Aorta (tissue), 5 donors: ENCODE measurements around the gene FARP2. TPM values are rescaled to one million over a fixed set of nuclear protein-coding genes. Genes with fewer than 3 reads are reported as not detected.
"Not testable (repeated sequence)": the region's sequence is repeated elsewhere in the genome, so short reads cannot be mapped to it uniquely, and the experiment has no call there.

Experiments used
- ATAC-seq: fragments of 200-7000 bp; cut with Tn5 transposase; one replicate; pipeline ENCODE4 v1.9.1; 2022; ENCODE audit warnings: moderate library complexity; ENCODE audit not compliant: low FRiP score
- DNase-seq, 2 donors: peaks; one replicate each; pipeline ENCODE4 v3.0.0-alpha.2; 2020
- H3K27ac ChIP-seq, 2 donors: one replicate each; pipeline ENCODE4 v1.5.1; 2013; ENCODE audit warnings: low read length in 2 of 2, mild to moderate bottlenecking in 2 of 2, moderate library complexity in 2 of 2, control low read depth in 1 of 2, inconsistent platforms in 1 of 2, low read depth in 1 of 2
- H3K27me3 ChIP-seq, 2 donors: one replicate each; pipeline ENCODE4 v1.6.1; 2013; ENCODE audit warnings: control low read depth in 1 of 2, low read length in 1 of 2, mild to moderate bottlenecking in 1 of 2, moderate library complexity in 1 of 2; ENCODE audit not compliant: insufficient read depth in 2 of 2, control insufficient read depth in 1 of 2
- H3K36me3 ChIP-seq, 2 donors: one replicate each; pipeline ENCODE4 v1.6.1; 2013; ENCODE audit warnings: control low read depth in 1 of 2, low read length in 1 of 2, mild to moderate bottlenecking in 1 of 2; ENCODE audit not compliant: insufficient read depth in 2 of 2, control insufficient read depth in 1 of 2
- H3K4me1 ChIP-seq, 2 donors: one replicate each; pipeline ENCODE4 v1.6.1; 2013; ENCODE audit warnings: low read length in 2 of 2, control low read depth in 1 of 2, mild to moderate bottlenecking in 1 of 2, moderate library complexity in 1 of 2; ENCODE audit not compliant: insufficient read depth in 2 of 2, control insufficient read depth in 1 of 2
- H3K4me3 ChIP-seq, 2 donors: one replicate each; pipeline ENCODE4 v1.5.1; 2013; ENCODE audit warnings: low read length in 2 of 2, control low read depth in 1 of 2, mild to moderate bottlenecking in 1 of 2
- H3K9me3 ChIP-seq: one replicate; pipeline ENCODE4 v1.6.1; 2013; ENCODE audit warnings: mild to moderate bottlenecking, low read length; ENCODE audit not compliant: control insufficient read depth
- WGBS, 2 donors: extraction: QIAGEN DNeasy Blood & Tissue Kit; methylation state at CpG; one replicate each; pipeline ENCODE4 v1.1.7; 2013; 5-methylcytosine and 5-hydroxymethylcytosine counted together
- intact Hi-C, 2 donors: fragments of 100-400 bp; cut with DNase I; formaldehyde crosslinking; loops; one replicate each; pipeline versions ENCODE4 v1.14.2 to v1.15.0; 2022
- polyA plus RNA-seq, 2 donors: library from polyadenylated mRNA; stranded (reverse); fragments of 200-250 nt; gene quantifications; one replicate each; pipeline ENCODE4 v1.2.3, GENCODE V29; 2013
- total RNA-seq, 2 donors: library from RNA; stranded (reverse); fragmentation: NEBNext Ultra II Directional; extraction: Animal tissue kit (Norgen Biotek cat#: 25700); gene quantifications; one replicate each; pipeline ENCODE4 v1.2.1, GENCODE V29; 2021
- donor health status: healthy with polysubstance abuse.
- donor health status: Bipolar disorder and iron deficiency.
- donor health status: DM: no; HTN: no; CAD: no.
- donor health status: DM: no; HTN: no; CAD: no.
- donor health status: DM: yes; HTN: yes; CAD: no.

The FARP2 gene
- total and polyA plus RNA-seq, 4 donors, result 16.4 to 64.4 (median 48.7) TPM

DNA sequence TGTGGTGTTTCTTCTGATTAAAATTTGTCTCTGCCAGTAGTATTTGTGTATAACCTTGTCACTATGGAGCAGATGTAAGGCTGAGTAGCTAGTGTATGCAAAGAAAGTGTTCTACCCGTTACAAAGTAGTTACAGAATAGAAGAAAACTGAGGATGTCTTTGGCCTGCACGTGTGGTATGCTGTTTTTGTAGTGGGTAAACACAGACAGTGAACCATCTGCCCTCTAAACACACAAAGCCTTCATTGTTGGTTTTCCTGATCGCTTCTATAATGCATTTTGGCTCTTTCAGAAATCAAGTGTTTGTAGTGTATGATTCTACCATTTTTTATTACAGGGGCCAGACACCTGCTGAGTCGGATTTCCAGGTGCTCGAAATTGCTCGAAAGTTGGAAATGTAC is 61.5 kb downstream of the FARP2 start:
- no peaks in the 10 kb centered on the region for H3K4me1 ChIP-seq
- WGBS, 2 donors, result 87 to 92% methylated on average over 6 of the region's 6 CpGs
- H3K4me3 ChIP-seq, result no peak overlapping the region
- no peak overlapping the region for H3K27ac ChIP-seq
- no peak for ATAC-seq
- DNase-seq, result no peak
- no peaks in the 10 kb centered on the region for H3K9me3 ChIP-seq
- H3K27me3 ChIP-seq, result no peaks in the 10 kb centered on the region
- peaks cover 5 to 17% of the 10 kb centered on the region in 2 donors for H3K36me3 ChIP-seq
- intact Hi-C loops, result no loop called here

DNA sequence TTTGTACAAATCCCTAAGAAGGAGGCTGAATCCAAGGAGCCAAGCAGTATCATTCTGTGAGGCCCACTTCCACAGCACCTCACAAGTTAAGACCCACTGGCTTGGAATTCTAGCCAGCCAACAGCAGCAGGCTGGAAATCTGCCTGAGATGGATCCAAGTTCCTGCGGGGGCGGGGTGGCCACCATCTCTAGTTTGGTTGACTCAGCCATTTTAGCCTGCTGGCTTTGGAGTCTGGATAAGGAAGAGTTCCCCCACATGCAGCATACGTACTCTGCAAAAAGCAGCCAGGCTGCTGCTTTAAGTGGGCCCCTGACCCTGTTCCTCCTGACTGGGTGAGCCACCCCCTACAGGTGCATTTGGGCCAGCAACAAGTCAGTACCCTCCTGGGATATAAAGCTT is 65.2 kb downstream of the FARP2 start:
- intact Hi-C loops, result no loop called here
- Histone ChIP-seq H3K27ac (no peak overlapping the region), H3K36me3 (peaks cover 4 to 5% of the 10 kb centered on the region in 2 donors), H3K4me3 (no peak overlapping the region), H3K9me3 (no peaks in the 10 kb centered on the region), H3K27me3 (no peaks in the 10 kb centered on the region), H3K4me1 (no peaks in the 10 kb centered on the region)
- ATAC-seq, result no peak
- 96 to 100% methylated on average over 3 of the region's 3 CpGs for WGBS, 2 donors
- DNase-seq, result no peak

- DNase-seq, H3K27ac ChIP-seq, H3K9me3 ChIP-seq, H3K4me3 ChIP-seq, H3K27me3 ChIP-seq, intact Hi-C loops, ATAC-seq, H3K4me1 ChIP-seq, H3K36me3 ChIP-seq: not testable (repeated sequence)
- 95 to 98% methylated on average over 5 of the region's 5 CpGs for WGBS, 2 donors
Measured at GRCh38 chr2:241421942-241422341, 65.9 kb downstream of the FARP2 start.

DNA sequence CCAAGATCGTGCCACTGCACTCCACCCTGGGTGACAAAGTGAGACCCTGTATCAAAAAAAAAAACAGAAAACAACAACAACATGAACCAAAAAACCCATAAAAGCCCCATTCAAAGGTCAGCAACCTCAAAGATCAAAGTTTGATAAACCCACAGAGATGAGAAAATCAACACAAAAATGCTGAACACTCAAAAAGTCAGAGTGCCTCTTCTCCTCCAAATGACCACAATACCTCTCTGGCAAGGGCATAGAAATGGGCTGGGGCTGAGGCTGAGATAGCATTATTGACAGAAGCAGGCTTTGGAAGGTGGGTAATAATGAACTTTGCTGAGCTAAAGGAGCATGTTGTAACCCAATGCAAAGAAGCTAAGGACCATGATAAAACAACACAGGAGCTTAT is 66.3 kb downstream of the FARP2 start:
- no peak for ATAC-seq
- no peaks in the 10 kb centered on the region for H3K27me3 ChIP-seq
- DNase-seq, result no peak
- H3K36me3 ChIP-seq, result peaks cover 4 to 8% of the 10 kb centered on the region in 2 donors
- no peaks in the 10 kb centered on the region for H3K9me3 ChIP-seq
- H3K4me3 ChIP-seq, result no peak overlapping the region
- intact Hi-C loops, result no loop called here
- WGBS, 2 donors, result 95% methylated on average over 1 of the region's 1 CpG
- H3K27ac ChIP-seq, result no peak overlapping the region
- H3K4me1 ChIP-seq, result no peaks in the 10 kb centered on the region

- WGBS, 2 donors, result 98 to 100% methylated on average over 1 of the region's 1 CpG
- H3K36me3 ChIP-seq, H3K9me3 ChIP-seq, H3K4me1 ChIP-seq, H3K27ac ChIP-seq, ATAC-seq, H3K27me3 ChIP-seq, H3K4me3 ChIP-seq, DNase-seq, intact Hi-C loops: not testable (repeated sequence)
Measured at GRCh38 chr2:241423489-241423888, 67.4 kb downstream of the FARP2 start.

- no peaks in the 10 kb centered on the region for H3K27me3 ChIP-seq
- H3K4me3 ChIP-seq, result no peak overlapping the region
- H3K27ac ChIP-seq, result no peak overlapping the region
- no peak for DNase-seq
- no peaks in the 10 kb centered on the region for H3K4me1 ChIP-seq
- 96 to 98% methylated on average over 3 of the region's 3 CpGs for WGBS, 2 donors
- no peaks in the 10 kb centered on the region for H3K9me3 ChIP-seq
- intact Hi-C loops, result no loop called here
- ATAC-seq, result no peak
- H3K36me3 ChIP-seq, result peaks cover 2 to 6% of the 10 kb centered on the region in 2 donors
Measured at GRCh38 chr2:241425368-241425767, 69.3 kb downstream of the FARP2 start.

DNA sequence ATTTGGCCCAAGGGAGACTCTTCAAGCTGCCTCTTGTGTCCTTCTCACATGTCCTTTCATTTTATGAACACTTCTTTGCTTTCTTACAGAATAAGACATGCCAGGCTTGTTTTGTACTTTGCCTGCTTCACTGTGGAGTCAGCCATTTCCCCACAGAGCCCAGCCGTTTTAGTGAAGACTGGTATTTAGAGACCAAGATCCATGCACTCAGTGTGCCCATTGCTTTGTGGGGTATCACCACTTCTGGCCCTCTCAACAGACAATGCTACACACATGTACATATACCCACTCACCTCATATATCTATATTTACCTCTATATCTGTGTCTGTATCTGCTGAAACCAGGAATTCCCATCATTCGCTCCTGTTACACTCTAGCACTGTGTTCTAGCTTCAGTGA is 74.1 kb downstream of the FARP2 start:
- intact Hi-C loops, result no loop called here
- WGBS, 2 donors, result 92 to 94% methylated on average over 2 of the region's 2 CpGs

DNA sequence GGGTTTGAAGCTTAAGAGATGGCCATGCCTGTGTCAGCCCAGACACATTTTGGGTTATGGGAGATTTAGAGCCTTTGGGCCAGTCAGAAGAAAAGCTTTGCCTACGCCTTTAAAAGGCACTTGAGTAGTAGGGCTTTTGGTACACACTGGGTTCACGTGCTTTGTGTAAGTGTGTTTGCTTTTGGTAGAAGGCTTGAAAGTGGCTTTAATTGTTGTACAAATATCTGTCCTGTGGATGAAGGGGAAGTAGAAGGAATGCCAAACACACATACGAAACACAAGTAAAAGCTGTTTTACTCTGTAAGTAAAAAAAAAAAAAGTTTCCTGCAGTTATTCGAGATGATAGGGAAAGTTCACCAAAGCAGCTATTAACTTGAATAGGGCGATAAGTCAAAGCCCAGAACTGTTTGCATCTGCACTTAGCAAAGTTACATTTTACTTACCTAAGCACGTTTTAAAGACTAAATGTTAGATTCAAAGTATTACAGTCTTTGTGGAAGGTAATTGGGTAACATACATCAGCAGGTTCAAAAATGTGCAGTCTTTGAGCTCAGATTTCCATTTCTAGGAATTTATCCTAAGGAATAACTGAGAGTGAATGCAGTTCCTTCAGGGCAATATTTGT is 76.9 kb downstream of the FARP2 start:
- no peak overlapping the region for H3K4me3 ChIP-seq
- DNase-seq (no peak), ATAC-seq (no peak)
- no peak overlapping the region for H3K27ac ChIP-seq
- intact Hi-C loops, result no loop called here
- no peaks in the 10 kb centered on the region for H3K27me3 ChIP-seq
- no peaks in the 10 kb centered on the region for H3K4me1 ChIP-seq
- 85 to 88% methylated on average over 6 of the region's 6 CpGs for WGBS, 2 donors
- no peaks in the 10 kb centered on the region for H3K9me3 ChIP-seq
- H3K36me3 ChIP-seq, result peaks cover 2 to 6% of the 10 kb centered on the region in 2 donors

More for the DNA sequence above, 74.1 kb downstream of the FARP2 start:
- DNase-seq (no peak), ATAC-seq (no peak)
- no peaks in the 10 kb centered on the region for H3K4me1 ChIP-seq
- H3K4me3 ChIP-seq, result no peak overlapping the region
- no peaks in the 10 kb centered on the region for H3K27me3 ChIP-seq
- H3K27ac ChIP-seq, result no peak overlapping the region
- H3K36me3 ChIP-seq, result peaks cover 3 to 5% of the 10 kb centered on the region in 2 donors
- H3K9me3 ChIP-seq, result no peaks in the 10 kb centered on the region

DNA sequence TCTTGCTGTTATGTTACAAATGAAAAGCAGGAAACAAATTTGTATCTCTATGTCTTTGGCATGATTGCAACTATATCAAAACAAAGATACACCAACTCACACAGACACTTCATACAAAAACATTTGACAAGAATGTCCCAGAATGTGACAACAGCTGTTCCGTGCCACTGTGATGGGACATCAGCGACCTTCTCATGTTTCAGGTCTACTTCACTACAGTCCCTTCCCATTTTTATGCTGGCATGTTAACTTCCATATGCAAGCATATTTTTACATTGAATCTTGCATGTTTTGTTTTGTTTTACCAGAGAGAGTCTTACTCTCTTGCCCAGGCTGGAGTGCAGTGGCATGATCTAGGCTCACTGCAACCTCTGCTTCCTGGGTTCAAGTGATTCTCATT is 81.1 kb downstream of the FARP2 start:
- Histone ChIP-seq H3K4me3 (no peak overlapping the region), H3K4me1 (no peaks in the 10 kb centered on the region), H3K27ac (no peak overlapping the region), H3K27me3 (no peaks in the 10 kb centered on the region), H3K9me3 (no peaks in the 10 kb centered on the region), H3K36me3 (peaks cover 2 to 12% of the 10 kb centered on the region in 2 donors)
- 93 to 97% methylated on average over 2 of the region's 2 CpGs for WGBS, 2 donors
- no peak for DNase-seq
- intact Hi-C loops, result no loop called here
- ATAC-seq, result no peak
